ENCODE data around the gene PDZRN3.

DNA sequence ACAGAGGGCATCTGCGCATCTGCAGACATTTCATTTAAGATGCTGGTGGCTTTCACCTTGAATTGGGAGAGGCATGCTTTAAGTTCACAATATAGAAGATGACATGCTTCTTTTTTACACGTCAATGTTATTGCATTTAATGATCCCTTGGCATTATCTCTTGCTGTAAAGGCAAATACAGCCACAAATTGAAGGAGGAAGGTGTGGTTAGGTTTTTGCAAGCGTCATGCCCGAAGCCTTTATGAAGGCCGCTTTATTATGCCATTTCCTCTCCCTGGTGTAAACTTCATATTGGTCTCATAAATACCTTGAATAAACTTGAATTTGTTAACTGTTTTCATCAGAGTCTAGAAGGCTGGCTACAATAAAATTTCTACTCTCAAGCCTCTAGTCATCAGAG lies 212.7 kb downstream of the PDZRN3 start:
- TF ChIP-seq POLR2AphosphoS5 (IDR thresholded peaks at IDR 0.05; ENCODE audit: low read depth, low read length) (no peak), FOXM1 (IDR thresholded peaks at IDR 0.05; ENCODE audit: low read depth) (no peak), TAF1 (IDR thresholded peaks at IDR 0.05; ENCODE audit: borderline replicate concordance, low read depth, low read length) (no peak), GATA2 (CRISPR knock-in tag; IDR thresholded peaks at IDR 0.05) (no peak), YY1 (IDR thresholded peaks at IDR 0.05; ENCODE audit: low read depth) (no peak), SIN3A (IDR thresholded peaks at IDR 0.05; ENCODE audit: borderline replicate concordance, low read depth, low read length) (no peak), RAD21 (IDR thresholded peaks at IDR 0.05; ENCODE audit: low read length) (no peak), RFX5 (IDR thresholded peaks at IDR 0.05; ENCODE audit: low read length) (no peak)
- TF ChIP-seq, protein P1, sequence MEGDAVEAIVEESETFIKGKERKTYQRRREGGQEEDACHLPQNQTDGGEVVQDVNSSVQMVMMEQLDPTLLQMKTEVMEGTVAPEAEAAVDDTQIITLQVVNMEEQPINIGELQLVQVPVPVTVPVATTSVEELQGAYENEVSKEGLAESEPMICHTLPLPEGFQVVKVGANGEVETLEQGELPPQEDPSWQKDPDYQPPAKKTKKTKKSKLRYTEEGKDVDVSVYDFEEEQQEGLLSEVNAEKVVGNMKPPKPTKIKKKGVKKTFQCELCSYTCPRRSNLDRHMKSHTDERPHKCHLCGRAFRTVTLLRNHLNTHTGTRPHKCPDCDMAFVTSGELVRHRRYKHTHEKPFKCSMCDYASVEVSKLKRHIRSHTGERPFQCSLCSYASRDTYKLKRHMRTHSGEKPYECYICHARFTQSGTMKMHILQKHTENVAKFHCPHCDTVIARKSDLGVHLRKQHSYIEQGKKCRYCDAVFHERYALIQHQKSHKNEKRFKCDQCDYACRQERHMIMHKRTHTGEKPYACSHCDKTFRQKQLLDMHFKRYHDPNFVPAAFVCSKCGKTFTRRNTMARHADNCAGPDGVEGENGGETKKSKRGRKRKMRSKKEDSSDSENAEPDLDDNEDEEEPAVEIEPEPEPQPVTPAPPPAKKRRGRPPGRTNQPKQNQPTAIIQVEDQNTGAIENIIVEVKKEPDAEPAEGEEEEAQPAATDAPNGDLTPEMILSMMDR (IDR thresholded peaks at IDR 0.05): no peak
- TF ChIP-seq, protein P2, sequence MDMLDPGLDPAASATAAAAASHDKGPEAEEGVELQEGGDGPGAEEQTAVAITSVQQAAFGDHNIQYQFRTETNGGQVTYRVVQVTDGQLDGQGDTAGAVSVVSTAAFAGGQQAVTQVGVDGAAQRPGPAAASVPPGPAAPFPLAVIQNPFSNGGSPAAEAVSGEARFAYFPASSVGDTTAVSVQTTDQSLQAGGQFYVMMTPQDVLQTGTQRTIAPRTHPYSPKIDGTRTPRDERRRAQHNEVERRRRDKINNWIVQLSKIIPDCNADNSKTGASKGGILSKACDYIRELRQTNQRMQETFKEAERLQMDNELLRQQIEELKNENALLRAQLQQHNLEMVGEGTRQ (IDR thresholded peaks at IDR 0.05; ENCODE audit: borderline replicate concordance, low read depth, low read length): no peak
- TF ChIP-seq, protein P3, sequence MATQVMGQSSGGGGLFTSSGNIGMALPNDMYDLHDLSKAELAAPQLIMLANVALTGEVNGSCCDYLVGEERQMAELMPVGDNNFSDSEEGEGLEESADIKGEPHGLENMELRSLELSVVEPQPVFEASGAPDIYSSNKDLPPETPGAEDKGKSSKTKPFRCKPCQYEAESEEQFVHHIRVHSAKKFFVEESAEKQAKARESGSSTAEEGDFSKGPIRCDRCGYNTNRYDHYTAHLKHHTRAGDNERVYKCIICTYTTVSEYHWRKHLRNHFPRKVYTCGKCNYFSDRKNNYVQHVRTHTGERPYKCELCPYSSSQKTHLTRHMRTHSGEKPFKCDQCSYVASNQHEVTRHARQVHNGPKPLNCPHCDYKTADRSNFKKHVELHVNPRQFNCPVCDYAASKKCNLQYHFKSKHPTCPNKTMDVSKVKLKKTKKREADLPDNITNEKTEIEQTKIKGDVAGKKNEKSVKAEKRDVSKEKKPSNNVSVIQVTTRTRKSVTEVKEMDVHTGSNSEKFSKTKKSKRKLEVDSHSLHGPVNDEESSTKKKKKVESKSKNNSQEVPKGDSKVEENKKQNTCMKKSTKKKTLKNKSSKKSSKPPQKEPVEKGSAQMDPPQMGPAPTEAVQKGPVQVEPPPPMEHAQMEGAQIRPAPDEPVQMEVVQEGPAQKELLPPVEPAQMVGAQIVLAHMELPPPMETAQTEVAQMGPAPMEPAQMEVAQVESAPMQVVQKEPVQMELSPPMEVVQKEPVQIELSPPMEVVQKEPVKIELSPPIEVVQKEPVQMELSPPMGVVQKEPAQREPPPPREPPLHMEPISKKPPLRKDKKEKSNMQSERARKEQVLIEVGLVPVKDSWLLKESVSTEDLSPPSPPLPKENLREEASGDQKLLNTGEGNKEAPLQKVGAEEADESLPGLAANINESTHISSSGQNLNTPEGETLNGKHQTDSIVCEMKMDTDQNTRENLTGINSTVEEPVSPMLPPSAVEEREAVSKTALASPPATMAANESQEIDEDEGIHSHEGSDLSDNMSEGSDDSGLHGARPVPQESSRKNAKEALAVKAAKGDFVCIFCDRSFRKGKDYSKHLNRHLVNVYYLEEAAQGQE (IDR thresholded peaks at IDR 0.05; ENCODE audit: low read depth, low read length): no peak

All from SK-N-SH (cell line).